ENCODE results near the gene SYT15.
"Not testable (repeated sequence)": the region's sequence is repeated elsewhere in the genome, so short reads cannot be mapped to it uniquely, and the experiment has no call there.

Gene SYT15

GRCh38 chr10:46555713-46556514 is 23.0 kb upstream of the SYT15 start:
- no peak for DNase-seq (ENCODE audit: extremely low read depth in 1 of 2, low read depth in 1 of 2)

- DNase-seq (ENCODE audit: extremely low read depth in 1 of 2, low read depth in 1 of 2), result no peak
These were observed 22.2 kb upstream of the SYT15 start, which contains the start of gene GPRIN2 for GRCh38 chr10:46556515-46557318. GPRIN2 (minus strand) TSS chr10:46556658; CDS start chr10:46550736, 5,922 bp downstream.

GRCh38 chr10:46557319-46558121 is 21.4 kb upstream of the SYT15 start:
- no peak for DNase-seq (ENCODE audit: extremely low read depth in 1 of 2, low read depth in 1 of 2)

- no peak for DNase-seq (ENCODE audit: extremely low read depth in 1 of 2, low read depth in 1 of 2)
These were observed 20.9 kb upstream of the SYT15 start for GRCh38 chr10:46558122-46558391.

GRCh38 chr10:46558392-46559185 is 20.3 kb upstream of the SYT15 start:
- no peak for DNase-seq (ENCODE audit: extremely low read depth in 1 of 2, low read depth in 1 of 2)

- no peak for DNase-seq (ENCODE audit: extremely low read depth in 1 of 2, low read depth in 1 of 2)
These were observed 19.7 kb upstream of the SYT15 start for GRCh38 chr10:46559231-46559671.

GRCh38 chr10:46560381-46560780 is 18.5 kb upstream of the SYT15 start:
- DNase-seq (ENCODE audit: extremely low read depth in 1 of 2, low read depth in 1 of 2), result no peak

- DNase-seq (ENCODE audit: extremely low read depth in 1 of 2, low read depth in 1 of 2), result no peak
These were observed 18.0 kb upstream of the SYT15 start for GRCh38 chr10:46560952-46561351.

GRCh38 chr10:46565591-46566332 is 13.2 kb upstream of the SYT15 start:
- not testable (repeated sequence) for DNase-seq (ENCODE audit: extremely low read depth in 1 of 2, low read depth in 1 of 2)

- DNase-seq (ENCODE audit: extremely low read depth in 1 of 2, low read depth in 1 of 2), result not testable (repeated sequence)
These were observed 11.8 kb upstream of the SYT15 start for GRCh38 chr10:46567151-46567550.

- not testable (repeated sequence) for DNase-seq (ENCODE audit: extremely low read depth in 1 of 2, low read depth in 1 of 2)
These were observed 8.3 kb upstream of the SYT15 start for GRCh38 chr10:46570655-46571054.

- DNase-seq (ENCODE audit: extremely low read depth in 1 of 2, low read depth in 1 of 2), result not testable (repeated sequence)
These were observed 6.2 kb upstream of the SYT15 start for GRCh38 chr10:46572765-46573164.

- DNase-seq (ENCODE audit: extremely low read depth in 1 of 2, low read depth in 1 of 2), result not testable (repeated sequence)
These were observed 5.6 kb upstream of the SYT15 start for GRCh38 chr10:46573314-46573713.

- DNase-seq (ENCODE audit: extremely low read depth in 1 of 2, low read depth in 1 of 2), result not testable (repeated sequence)
These were observed 5.0 kb upstream of the SYT15 start for GRCh38 chr10:46573884-46574283.

- DNase-seq (ENCODE audit: extremely low read depth in 1 of 2, low read depth in 1 of 2), result not testable (repeated sequence)
These were observed 1.1 kb upstream of the SYT15 start for GRCh38 chr10:46577624-46578473.

- not testable (repeated sequence) for DNase-seq (ENCODE audit: extremely low read depth in 1 of 2, low read depth in 1 of 2)
These were observed 450 bp downstream of the SYT15 start for GRCh38 chr10:46579378-46579777.

- DNase-seq (ENCODE audit: extremely low read depth in 1 of 2, low read depth in 1 of 2), result not testable (repeated sequence)
These were observed 3.1 kb downstream of the SYT15 start for GRCh38 chr10:46581997-46582396.

GRCh38 chr10:46582568-46582967 is 3.6 kb downstream of the SYT15 start:
- not testable (repeated sequence) for DNase-seq (ENCODE audit: extremely low read depth in 1 of 2, low read depth in 1 of 2)

GRCh38 chr10:46584196-46584595 is 5.3 kb downstream of the SYT15 start:
- not testable (repeated sequence) for DNase-seq (ENCODE audit: extremely low read depth in 1 of 2, low read depth in 1 of 2)
